GM18502 (cell line): ENCODE results near the gene HIPK2.
"Not testable (repeated sequence)": the region's sequence is repeated elsewhere in the genome, so short reads cannot be mapped to it uniquely, and the experiment has no call there.

ENCODE experiments used
- ATAC-seq: cut with Tn5 transposase; IDR thresholded peaks from one replicate; pipeline ENCODE4 v1.9.1; 2021; ENCODE audit warnings: mild to moderate bottlenecking; ENCODE audit not compliant: unreplicated experiment, poor library complexity

The HIPK2 gene

DNA sequence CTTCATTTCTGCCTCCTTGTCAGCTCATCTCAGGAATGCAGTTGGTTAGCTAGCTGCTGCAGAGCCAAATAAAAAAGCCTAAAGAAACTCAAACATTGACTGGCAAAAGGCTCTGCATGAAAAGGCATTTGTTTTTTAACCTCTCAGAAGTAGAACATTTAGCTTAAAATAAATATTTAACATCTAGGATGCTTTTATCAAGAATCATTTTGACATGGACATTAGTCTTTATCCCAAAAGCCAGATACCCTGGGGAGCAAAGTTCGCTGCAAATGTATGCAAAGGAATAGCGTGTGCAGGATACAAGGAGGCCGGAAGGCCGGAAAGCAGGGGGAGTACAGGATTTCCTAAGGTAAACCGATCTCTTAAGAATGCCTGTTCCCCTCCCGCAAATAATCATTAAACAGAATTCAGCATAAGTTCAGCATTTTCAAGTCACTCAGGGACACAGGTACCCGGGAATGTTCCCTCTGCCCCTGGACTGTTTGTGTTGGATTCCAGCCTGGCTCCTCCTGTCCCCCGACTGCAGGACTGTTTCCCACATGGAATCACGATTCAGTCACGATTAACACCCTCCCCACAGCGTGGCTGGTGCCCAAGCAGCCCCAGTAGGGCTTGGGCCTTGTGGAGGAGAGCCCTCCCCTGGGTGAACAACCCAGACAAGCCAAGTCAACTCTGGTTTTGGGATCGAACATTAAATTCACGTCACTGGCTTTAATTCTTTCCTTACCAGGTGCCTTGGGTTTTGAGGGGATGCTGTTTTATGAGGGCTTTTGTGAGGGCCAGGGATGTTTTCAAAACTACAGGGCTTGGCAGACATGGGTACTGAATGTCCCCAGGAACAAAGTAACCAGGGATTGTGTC, 97.8 kb downstream of the HIPK2 start:
- no peak for ATAC-seq

DNA sequence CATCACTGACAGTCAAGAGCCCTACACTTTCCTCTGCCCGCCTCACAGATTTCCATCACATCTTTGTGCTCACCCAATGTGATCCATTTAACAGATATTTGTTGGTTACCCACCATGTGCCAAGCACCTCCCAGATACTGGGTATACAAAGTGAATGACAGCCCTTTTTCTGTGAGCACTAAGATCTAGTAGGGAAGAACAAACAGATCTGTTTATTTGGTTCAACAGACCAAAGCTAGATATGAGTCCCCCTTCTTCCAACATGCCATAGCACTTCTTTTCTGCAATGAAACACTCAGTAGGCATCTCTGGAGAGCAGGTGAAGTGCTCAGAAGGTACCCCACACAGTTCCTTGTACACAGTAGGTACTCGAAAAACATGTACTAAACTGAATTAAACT, 101.4 kb downstream of the HIPK2 start:
- ATAC-seq: no peak

GRCh38 chr7:139675127-139676125, 102.4 kb downstream of the HIPK2 start:
- ATAC-seq: no peak

DNA sequence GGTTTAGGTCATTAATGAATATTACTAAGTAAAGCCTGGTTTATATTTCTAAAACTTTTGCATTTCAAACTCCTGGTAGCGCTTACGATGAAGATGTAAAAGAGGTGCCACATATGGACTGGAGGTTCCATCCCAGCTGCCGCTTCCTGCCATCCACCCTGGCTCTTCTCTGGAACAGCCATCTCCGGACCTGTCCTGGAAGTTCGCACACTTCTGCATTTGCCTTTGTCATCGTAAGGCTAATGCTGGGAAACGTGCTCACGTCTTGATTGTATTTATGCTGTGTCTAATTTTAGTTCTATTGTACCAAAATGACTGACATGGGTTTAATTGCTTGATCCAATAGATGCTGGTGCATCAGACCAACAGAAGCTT, 103.1 kb downstream of the HIPK2 start:
- ATAC-seq: no peak

GRCh38 chr7:139674341-139674740, 103.5 kb downstream of the HIPK2 start:
- ATAC-seq: no peak

DNA sequence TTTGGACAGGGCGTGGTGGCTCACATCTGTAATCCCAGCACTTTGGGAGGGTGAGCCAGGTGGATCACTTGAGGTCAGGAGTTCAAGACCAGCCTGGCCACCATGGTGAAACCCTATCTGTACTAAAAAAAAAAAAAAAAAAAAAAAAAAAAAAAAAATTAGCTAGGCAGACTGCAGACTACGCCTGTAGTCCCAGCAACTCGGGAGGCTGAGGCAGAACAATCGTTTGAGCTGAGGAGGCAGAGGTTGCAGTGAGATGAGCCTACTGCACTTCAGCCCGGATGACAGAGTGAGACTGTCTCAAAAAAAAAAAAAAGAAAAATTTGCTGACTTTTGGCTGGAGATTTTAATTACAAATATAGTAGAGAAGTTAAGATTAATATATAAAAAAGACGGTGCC, 104.0 kb downstream of the HIPK2 start:
- ATAC-seq: no peak

GRCh38 chr7:139673230-139673629, 104.6 kb downstream of the HIPK2 start:
- peak; percentile 91 for ATAC-seq

GRCh38 chr7:139671967-139672366, 105.8 kb downstream of the HIPK2 start:
- ATAC-seq: no peak

GRCh38 chr7:139670662-139671061, 107.1 kb downstream of the HIPK2 start:
- ATAC-seq: not testable (repeated sequence)

DNA sequence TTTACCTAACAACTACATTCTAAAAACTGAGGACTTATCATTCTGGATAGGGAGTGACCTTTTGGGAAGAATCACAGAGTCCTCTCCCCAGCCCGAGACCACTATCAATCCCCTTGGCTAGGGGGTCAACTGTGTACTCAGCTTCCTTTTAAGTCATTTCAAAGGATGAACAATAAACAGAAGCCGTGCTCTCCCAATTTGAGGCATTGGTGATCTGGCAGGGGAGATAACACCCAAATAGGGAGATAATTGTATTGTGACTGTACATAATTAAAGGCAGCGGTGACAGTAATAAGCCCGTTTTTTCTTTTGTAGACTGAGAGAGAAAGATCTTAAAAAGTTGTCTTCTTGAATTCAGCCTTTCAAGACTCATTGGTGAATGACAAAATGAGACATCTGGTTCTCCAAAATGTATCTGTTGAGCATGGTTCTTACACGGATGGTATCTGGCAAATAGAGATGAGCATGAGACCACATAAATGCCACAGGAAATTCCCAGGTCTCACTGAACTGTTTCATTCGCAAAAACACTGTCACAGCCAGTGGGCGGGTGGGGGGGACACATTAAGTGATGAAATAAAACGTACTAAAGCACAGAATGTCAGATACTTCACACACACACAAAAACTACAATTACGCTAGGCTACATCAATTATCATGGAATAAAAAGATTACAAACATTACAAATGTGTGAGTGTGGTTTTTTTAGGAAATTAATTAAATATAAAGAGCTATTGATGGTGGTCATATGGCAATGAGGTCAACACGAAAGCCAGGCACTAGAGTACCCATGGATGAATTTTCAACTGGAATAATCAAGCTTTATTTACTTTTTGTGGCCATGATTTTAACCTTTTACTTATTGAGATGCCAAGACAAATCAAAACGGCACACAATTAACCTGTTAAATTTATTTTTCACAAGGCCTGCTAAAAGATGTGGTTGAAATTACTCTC, 108.4 kb downstream of the HIPK2 start:
- no peak for ATAC-seq

GRCh38 chr7:139667377-139667776, 110.4 kb downstream of the HIPK2 start:
- ATAC-seq: no peak

GRCh38 chr7:139666501-139666900, 111.3 kb downstream of the HIPK2 start:
- ATAC-seq: no peak

- no peak for ATAC-seq
These were observed 113.4 kb downstream of the HIPK2 start for GRCh38 chr7:139664434-139664833.

- ATAC-seq: no peak
These were observed 114.1 kb downstream of the HIPK2 start for GRCh38 chr7:139663608-139664177.

DNA sequence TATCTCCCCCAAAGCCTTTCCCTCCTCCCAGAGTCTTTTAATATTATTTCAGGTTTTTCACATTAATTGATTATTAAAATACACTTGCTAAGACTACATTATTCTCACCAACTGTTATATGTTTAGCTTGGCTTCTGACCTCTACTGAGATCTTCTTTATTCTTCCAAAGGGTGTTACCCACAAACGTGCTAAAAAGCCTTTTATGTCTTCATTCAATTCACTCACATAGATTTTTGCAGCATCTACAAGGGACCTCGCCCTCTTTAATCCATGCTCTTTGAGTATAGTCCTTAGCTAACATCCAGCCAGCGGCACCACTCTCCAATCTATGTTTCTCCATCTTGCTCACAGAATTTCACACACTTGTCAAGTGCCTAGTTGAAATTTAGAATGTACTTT, 115.9 kb downstream of the HIPK2 start:
- ATAC-seq: no peak

GRCh38 chr7:139661043-139661440, 116.8 kb downstream of the HIPK2 start:
- no peak for ATAC-seq

DNA sequence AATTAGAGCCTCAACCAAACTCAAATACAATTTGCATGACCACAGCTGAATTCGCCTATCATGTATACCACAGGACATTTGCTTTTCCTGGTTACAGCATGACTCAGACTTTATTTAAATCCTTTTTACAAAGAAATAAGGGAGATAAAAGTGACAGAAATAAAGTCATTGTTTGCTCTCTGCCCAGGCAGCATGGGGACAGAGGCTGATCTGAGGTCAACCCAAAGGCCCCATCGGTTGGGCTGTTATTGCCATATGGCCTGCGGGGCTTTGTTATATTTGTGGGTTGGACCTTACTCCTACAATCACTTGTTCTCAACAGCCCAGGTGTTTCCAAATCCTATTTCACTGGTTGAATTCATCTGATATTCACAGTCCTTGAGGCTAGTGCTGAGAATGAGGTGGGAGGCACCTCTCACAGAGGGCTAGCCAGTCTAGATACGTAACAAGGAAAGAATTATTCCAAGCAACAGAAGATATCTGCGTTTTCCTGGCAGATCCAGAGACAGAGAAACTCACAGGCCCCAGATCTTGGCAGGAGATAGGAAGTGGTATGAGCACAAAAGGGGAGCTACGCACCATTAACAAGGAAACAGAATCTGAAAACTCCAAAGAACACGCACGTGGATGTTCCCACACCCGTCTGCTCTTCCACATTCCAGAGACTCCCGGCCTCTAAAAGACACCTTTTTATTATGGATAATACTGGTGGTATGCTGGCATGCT, 117.3 kb downstream of the HIPK2 start:
- no peak for ATAC-seq

DNA sequence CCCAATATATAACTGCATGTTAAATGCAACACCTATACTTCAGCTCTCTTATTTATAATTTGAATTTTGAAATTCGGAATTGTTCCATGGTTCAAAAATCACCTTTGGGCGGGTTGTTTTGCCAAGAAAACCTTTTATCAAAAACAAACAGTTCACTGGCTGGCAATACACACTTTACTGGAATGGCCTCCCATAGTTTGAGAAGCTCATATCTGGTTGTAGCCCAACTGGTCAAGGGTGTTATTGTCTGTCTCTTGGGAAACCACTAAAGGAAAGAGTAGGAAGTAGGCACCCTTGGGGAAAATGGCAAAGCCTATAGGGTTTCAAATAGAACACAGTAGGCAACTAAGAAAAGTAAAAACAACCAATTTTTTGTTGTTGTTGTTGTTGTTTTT, 117.9 kb downstream of the HIPK2 start:
- ATAC-seq: no peak
